T-helper 1 cell treated with Interleukin-12 subunit alpha and Interleukin-12 subunit beta and Interleukin-4 antibody, amounts not matched to agents 30 μg/mL and 1 μg/mL, for 36 hours (primary cell): ENCODE data around the gene NGB.

ENCODE experiments used
- H3K27ac Mint-ChIP-seq: one replicate; pipeline ENCODE4 v1.8.0; 2021; ENCODE audit warnings: mild to moderate bottlenecking, mixed read lengths
- H3K27me3 Mint-ChIP-seq: one replicate; pipeline ENCODE4 v1.8.0; 2021; ENCODE audit warnings: low read depth, mixed read lengths
- H3K36me3 Mint-ChIP-seq: one replicate; pipeline ENCODE4 v1.8.0; 2021; ENCODE audit warnings: low read depth, mixed read lengths
- H3K4me1 Mint-ChIP-seq: one replicate; pipeline ENCODE4 v1.8.0; 2021; ENCODE audit warnings: low read depth, mixed read lengths
- H3K4me3 Mint-ChIP-seq: one replicate; pipeline ENCODE4 v1.8.0; 2021; ENCODE audit warnings: mild to moderate bottlenecking, moderate library complexity, mixed read lengths
- H3K9me3 Mint-ChIP-seq: one replicate; pipeline ENCODE4 v1.8.0; 2021; ENCODE audit warnings: mixed read lengths

Gene NGB

GRCh38 chr14:77264466-77265186 lies 6.4 kb downstream of the NGB start:
- peaks cover 31% of the 10 kb centered on the region for H3K27me3 Mint-ChIP-seq
- H3K27ac Mint-ChIP-seq: no peak overlapping the region
- H3K9me3 Mint-ChIP-seq: peaks cover 2% of the 10 kb centered on the region
- H3K36me3 Mint-ChIP-seq: no peaks in the 10 kb centered on the region
- H3K4me1 Mint-ChIP-seq: no peaks in the 10 kb centered on the region
- no peak overlapping the region for H3K4me3 Mint-ChIP-seq

DNA sequence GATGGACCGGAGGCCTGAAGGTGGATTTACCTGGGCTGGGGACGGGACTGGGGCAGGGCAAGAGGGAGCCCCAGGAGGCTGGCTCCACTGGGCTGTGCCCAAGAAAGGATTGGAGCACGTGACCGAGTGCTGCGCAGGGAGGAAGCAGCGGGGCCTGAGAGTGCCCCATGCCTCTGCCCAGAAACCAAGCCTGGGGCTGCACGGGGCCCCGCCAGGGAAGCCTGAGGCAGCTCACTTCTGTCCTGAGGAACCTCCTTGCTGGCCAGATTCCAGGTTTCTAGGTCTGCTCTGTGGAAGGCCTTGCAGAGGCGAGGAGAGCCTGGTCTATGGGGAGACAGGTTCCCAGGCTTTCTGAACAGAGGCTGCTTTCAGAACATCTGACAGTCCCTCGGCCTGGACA lies 10.4 kb downstream of the NGB start:
- H3K9me3 Mint-ChIP-seq: no peaks in the 10 kb centered on the region
- no peaks in the 10 kb centered on the region for H3K36me3 Mint-ChIP-seq
- H3K4me1 Mint-ChIP-seq: no peaks in the 10 kb centered on the region
- H3K27ac Mint-ChIP-seq: no peak overlapping the region
- H3K27me3 Mint-ChIP-seq: peaks cover 14% of the 10 kb centered on the region
- H3K4me3 Mint-ChIP-seq: no peak overlapping the region

- H3K4me1 Mint-ChIP-seq: no peaks in the 10 kb centered on the region
- H3K36me3 Mint-ChIP-seq: no peaks in the 10 kb centered on the region
- peaks cover 14% of the 10 kb centered on the region for H3K27me3 Mint-ChIP-seq
- no peak overlapping the region for H3K27ac Mint-ChIP-seq
- no peak overlapping the region for H3K4me3 Mint-ChIP-seq
- no peaks in the 10 kb centered on the region for H3K9me3 Mint-ChIP-seq
Measured at GRCh38 chr14:77260199-77260598, 10.8 kb downstream of the NGB start.

DNA sequence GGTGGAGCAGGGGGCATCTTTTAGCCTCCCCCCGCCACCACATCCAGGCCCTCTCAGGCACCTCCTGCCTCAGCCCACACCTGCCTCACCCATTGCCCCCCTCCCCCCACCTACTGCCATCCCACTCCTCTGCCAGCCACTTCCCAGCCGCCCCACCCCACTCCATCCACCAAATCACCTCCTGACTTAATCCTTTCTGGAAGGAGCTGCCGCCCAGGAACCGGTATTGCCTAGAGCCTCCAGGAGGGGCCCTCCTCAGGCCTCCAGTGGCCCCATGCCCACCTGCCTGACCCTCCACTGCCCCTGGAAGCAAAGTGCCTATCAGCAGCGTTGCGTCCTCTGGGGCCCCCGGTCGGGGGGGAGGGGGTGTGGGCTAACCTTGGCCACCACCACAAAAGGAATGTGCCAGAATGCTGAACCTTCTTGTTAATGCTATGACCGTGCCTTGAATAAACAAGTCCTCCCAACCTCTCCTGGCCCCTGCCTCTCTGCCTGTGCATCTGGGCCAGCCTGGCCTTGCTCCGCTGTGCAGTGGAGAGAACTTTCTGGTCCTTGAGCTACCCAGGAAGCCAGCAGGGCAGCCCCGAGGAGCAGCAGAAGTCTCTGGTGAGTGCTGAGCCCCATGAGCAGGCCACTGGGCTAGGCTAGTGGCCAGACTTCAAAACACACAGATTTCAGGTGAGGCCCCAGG lies 11.8 kb downstream of the NGB start:
- H3K4me3 Mint-ChIP-seq: no peak overlapping the region
- peaks cover 14% of the 10 kb centered on the region for H3K27me3 Mint-ChIP-seq
- no peaks in the 10 kb centered on the region for H3K4me1 Mint-ChIP-seq
- H3K36me3 Mint-ChIP-seq: no peaks in the 10 kb centered on the region
- no peak overlapping the region for H3K27ac Mint-ChIP-seq
- H3K9me3 Mint-ChIP-seq: no peaks in the 10 kb centered on the region

DNA sequence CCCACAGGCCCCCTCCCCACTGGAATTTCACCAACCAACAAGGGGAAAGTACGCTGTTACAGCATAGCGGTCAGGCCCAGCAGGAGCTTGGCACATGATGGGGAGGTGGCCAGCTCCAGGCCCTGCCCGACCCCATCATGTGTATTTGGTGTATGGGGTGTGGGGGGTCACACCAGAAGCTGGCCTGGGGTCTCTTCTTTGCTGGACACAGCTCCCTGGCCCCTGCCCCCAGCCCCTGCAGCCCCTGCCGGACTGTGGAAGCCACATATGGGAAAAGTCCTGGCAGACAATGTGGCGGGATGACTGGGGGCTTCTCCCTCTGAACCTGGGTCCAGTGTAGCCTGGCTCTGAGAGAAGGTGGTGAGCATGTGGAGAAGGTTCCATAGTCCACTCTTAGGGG lies 12.4 kb downstream of the NGB start:
- no peak overlapping the region for H3K4me3 Mint-ChIP-seq
- H3K4me1 Mint-ChIP-seq: no peaks in the 10 kb centered on the region
- no peak overlapping the region for H3K27ac Mint-ChIP-seq
- no peaks in the 10 kb centered on the region for H3K9me3 Mint-ChIP-seq
- H3K36me3 Mint-ChIP-seq: no peaks in the 10 kb centered on the region
- peaks cover 8% of the 10 kb centered on the region for H3K27me3 Mint-ChIP-seq

GRCh38 chr14:77257700-77258099 lies 13.3 kb downstream of the NGB start:
- no peak overlapping the region for H3K27ac Mint-ChIP-seq
- no peaks in the 10 kb centered on the region for H3K36me3 Mint-ChIP-seq
- no peaks in the 10 kb centered on the region for H3K9me3 Mint-ChIP-seq
- H3K27me3 Mint-ChIP-seq: peaks cover 2% of the 10 kb centered on the region
- H3K4me3 Mint-ChIP-seq: no peak overlapping the region
- no peaks in the 10 kb centered on the region for H3K4me1 Mint-ChIP-seq

DNA sequence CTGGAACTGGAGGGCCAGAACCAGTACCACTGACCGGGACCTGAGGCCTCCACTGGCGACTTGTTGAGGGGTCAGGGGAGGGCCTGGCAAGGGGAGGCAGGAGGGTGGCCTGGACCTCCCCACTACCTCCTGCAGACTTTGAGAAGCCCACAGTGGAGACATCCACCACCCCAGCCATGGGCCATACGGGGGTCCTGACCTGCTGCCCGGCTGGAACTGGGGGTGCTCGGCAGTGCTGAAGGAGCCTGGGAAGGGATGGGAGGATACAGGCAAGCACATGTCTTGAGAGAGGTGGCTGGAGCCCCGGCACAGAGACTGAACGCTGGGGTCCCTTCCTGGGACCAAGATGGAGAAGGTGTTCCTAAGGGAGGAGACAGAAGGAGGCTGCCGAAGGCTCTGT lies 14.3 kb downstream of the NGB start:
- no peaks in the 10 kb centered on the region for H3K36me3 Mint-ChIP-seq
- no peaks in the 10 kb centered on the region for H3K9me3 Mint-ChIP-seq
- no peaks in the 10 kb centered on the region for H3K4me1 Mint-ChIP-seq
- H3K27ac Mint-ChIP-seq: no peak overlapping the region
- no peaks in the 10 kb centered on the region for H3K27me3 Mint-ChIP-seq
- no peak overlapping the region for H3K4me3 Mint-ChIP-seq

DNA sequence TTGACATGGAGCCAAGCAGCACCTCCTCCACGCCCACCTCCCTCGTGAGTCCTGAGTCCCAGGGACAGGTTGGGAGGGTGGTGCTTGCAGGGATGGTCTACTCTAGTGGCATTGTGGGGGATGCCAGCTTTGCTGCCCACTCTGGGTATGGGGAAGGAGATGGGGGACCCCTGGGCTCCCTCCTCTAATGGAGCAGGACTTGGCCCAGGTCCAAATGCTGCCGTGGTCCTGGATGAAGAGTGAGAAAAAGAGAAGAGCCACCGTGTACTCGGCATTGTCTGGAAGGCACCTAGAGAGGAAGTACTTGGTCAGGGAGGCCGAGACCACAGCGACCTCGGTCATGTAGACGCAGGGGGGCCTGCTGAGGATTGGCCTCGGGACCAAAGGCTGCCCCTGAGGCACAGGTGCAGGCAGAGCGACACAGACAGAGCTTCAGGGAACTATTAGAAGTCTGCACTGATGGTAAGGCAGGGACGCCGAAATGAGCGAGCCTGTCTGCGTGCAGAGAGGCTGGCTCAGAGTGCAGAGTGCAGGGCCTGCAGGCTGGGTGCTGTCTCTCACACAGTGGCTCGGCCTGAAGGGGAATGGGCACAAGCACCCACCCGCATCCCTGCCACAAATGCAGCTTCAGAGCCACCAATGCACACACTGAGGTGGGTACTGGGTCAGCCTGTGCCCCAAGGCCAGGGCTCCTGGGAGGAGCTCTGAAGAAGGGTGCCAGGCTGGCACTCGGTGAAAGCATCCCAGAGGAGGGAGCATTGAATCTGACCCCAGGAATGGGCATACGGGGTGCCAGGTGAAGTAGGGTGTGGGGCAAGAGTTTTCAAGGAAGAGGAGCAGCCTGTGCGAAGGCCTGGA lies 17.4 kb downstream of the NGB start:
- Mint-ChIP-seq H3K4me1 (no peaks in the 10 kb centered on the region), H3K9me3 (no peaks in the 10 kb centered on the region), H3K4me3 (no peak overlapping the region), H3K27me3 (no peaks in the 10 kb centered on the region), H3K36me3 (no peaks in the 10 kb centered on the region), H3K27ac (no peak overlapping the region)

- Mint-ChIP-seq H3K36me3 (no peaks in the 10 kb centered on the region), H3K27me3 (no peaks in the 10 kb centered on the region), H3K27ac (no peak overlapping the region), H3K9me3 (no peaks in the 10 kb centered on the region), H3K4me1 (no peaks in the 10 kb centered on the region), H3K4me3 (no peak overlapping the region)
Measured at GRCh38 chr14:77251870-77252269, 19.1 kb downstream of the NGB start.

DNA sequence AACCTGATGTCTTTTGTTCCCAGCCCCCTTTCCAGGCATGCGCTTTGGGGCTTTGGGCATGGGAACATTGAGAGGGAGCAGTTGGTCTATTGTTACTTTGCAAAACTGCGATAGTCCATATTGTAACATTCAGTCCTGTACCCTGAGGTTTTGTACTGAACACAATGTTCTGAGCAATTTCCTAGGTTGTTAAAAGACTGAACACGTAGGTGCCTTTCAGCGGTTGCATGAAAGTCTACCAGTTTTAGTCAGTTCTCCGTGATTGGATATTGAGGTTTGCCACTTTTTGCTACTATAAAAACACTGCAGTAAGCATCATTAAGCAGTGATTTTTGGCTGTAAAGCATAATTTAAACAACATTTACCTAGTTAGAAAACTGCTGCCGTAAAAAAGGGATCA lies 20.1 kb downstream of the NGB start:
- no peaks in the 10 kb centered on the region for H3K9me3 Mint-ChIP-seq
- H3K27ac Mint-ChIP-seq: no peak overlapping the region
- no peak overlapping the region for H3K4me3 Mint-ChIP-seq
- no peaks in the 10 kb centered on the region for H3K27me3 Mint-ChIP-seq
- no peaks in the 10 kb centered on the region for H3K36me3 Mint-ChIP-seq
- no peaks in the 10 kb centered on the region for H3K4me1 Mint-ChIP-seq

GRCh38 chr14:77249286-77249685 lies 21.7 kb downstream of the NGB start:
- no peak overlapping the region for H3K27ac Mint-ChIP-seq
- H3K27me3 Mint-ChIP-seq: no peaks in the 10 kb centered on the region
- no peaks in the 10 kb centered on the region for H3K36me3 Mint-ChIP-seq
- H3K4me1 Mint-ChIP-seq: no peaks in the 10 kb centered on the region
- no peaks in the 10 kb centered on the region for H3K9me3 Mint-ChIP-seq
- no peak overlapping the region for H3K4me3 Mint-ChIP-seq

GRCh38 chr14:77248666-77249065 lies 22.3 kb downstream of the NGB start:
- H3K36me3 Mint-ChIP-seq: no peaks in the 10 kb centered on the region
- H3K9me3 Mint-ChIP-seq: no peaks in the 10 kb centered on the region
- H3K27me3 Mint-ChIP-seq: no peaks in the 10 kb centered on the region
- H3K4me3 Mint-ChIP-seq: no peak overlapping the region
- no peak overlapping the region for H3K27ac Mint-ChIP-seq
- no peaks in the 10 kb centered on the region for H3K4me1 Mint-ChIP-seq

DNA sequence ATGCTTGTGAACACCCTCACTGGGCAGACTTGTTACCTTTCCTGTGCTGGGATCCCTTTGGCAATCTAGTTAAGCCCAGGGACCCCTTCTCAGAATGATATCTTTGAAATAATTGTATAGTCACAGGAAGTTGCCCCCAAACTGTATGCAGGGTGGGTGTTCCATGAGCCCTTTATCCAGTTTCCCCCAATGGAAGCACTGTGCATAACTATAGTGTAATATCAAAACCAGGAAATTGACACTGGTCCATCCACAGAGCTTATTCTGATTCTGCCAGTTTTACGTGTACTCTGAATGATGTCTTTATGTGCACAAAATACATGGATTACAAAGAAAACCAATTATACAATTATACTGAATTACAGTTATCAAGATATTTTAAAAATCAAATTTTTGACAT lies 24.2 kb downstream of the NGB start:
- H3K4me1 Mint-ChIP-seq: no peaks in the 10 kb centered on the region
- no peak overlapping the region for H3K27ac Mint-ChIP-seq
- no peak overlapping the region for H3K4me3 Mint-ChIP-seq
- no peaks in the 10 kb centered on the region for H3K36me3 Mint-ChIP-seq
- H3K27me3 Mint-ChIP-seq: no peaks in the 10 kb centered on the region
- no peaks in the 10 kb centered on the region for H3K9me3 Mint-ChIP-seq

- no peaks in the 10 kb centered on the region for H3K36me3 Mint-ChIP-seq
- H3K9me3 Mint-ChIP-seq: no peaks in the 10 kb centered on the region
- no peak overlapping the region for H3K27ac Mint-ChIP-seq
- H3K4me3 Mint-ChIP-seq: no peak overlapping the region
- H3K27me3 Mint-ChIP-seq: no peaks in the 10 kb centered on the region
- no peaks in the 10 kb centered on the region for H3K4me1 Mint-ChIP-seq
Measured at GRCh38 chr14:77245820-77246219, 25.2 kb downstream of the NGB start.

DNA sequence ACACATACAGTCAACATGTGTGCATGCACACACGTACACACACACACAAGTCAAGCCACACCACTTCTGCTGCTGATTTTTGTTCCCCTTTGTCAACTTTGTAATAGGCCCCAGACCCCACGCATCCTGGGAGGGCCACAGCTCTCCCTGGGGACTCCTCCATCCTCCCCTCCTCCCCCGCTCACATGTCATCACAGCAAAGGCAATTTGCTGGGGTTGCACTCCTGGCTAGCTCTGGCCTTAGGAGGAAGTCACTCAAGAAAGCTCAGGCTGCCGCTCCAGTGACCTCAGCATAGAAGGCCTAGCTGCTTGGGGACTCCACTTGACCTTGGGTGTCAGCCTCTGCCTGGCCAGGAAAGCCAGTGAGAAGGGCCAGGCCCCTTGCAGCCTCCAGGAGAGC lies 27.2 kb downstream of the NGB start:
- Mint-ChIP-seq H3K4me1 (no peaks in the 10 kb centered on the region), H3K27ac (no peak overlapping the region), H3K4me3 (no peak overlapping the region)

More for the DNA sequence above, 27.2 kb downstream of the NGB start:
- H3K27me3 Mint-ChIP-seq: no peaks in the 10 kb centered on the region
- no peaks in the 10 kb centered on the region for H3K36me3 Mint-ChIP-seq
- H3K9me3 Mint-ChIP-seq: no peaks in the 10 kb centered on the region
